ENCODE measurements around the gene PTK7.
A peak's percentile ranks its signal among the peaks of the same experiment; 100 is the strongest.

GRCh38 chr6:43125119-43125518, 49.0 kb downstream of the PTK7 start:
- TF ChIP-seq ZFP3 (CRISPR knock-in tag; IDR thresholded peaks at IDR 0.05) (no peak), TCF4 (CRISPR knock-in tag; IDR thresholded peaks at IDR 0.05; ENCODE audit: borderline replicate concordance) (0 out of 2 replicates have a peak, but pooled peaks have one; percentile 55), CREB5 (CRISPR knock-in tag; IDR thresholded peaks at IDR 0.05; ENCODE audit: low read depth) (no peak), SNAI2 (CRISPR knock-in tag; IDR thresholded peaks at IDR 0.05) (no peak), ZNF565 (CRISPR knock-in tag; conservative IDR thresholded peaks at IDR 0.05; ENCODE audit: low read depth) (no peak), GLIS3 (CRISPR knock-in tag; IDR thresholded peaks at IDR 0.05) (no peak), TOX (CRISPR knock-in tag; IDR thresholded peaks at IDR 0.05; ENCODE audit: borderline replicate concordance) (no peak)

All from SK-N-SH treated with all-trans-retinoic acid at 6 μM for 48 hours (cell line).